Thymus (tissue), 11 donors: ENCODE results near the gene FOXR1. TPM values are rescaled to one million over a fixed set of nuclear protein-coding genes. Genes with fewer than 3 reads are reported as not detected.

Experiments
- DNase-seq, 9 donors: peaks; one replicate each; pipeline ENCODE4 v3.0.0-alpha.2; 2013; ENCODE audit warnings: low spot score in 9 of 9, low read depth in 6 of 9, missing footprints in 1 of 9
- H3K27ac ChIP-seq, 2 donors: one replicate each; pipeline ENCODE4 v1.5.1; 2013; ENCODE audit warnings: control low read depth in 1 of 2, low read depth in 1 of 2, low read length in 1 of 2, mild to moderate bottlenecking in 1 of 2, moderate library complexity in 1 of 2
- H3K27me3 ChIP-seq, 2 donors: one replicate each; pipeline ENCODE4 v1.5.1; 2013; ENCODE audit warnings: low read length in 1 of 2; ENCODE audit not compliant: control insufficient read depth in 2 of 2, insufficient read depth in 1 of 2
- H3K36me3 ChIP-seq, 2 donors: one replicate each; pipeline ENCODE4 v1.5.1; 2013; ENCODE audit warnings: low read length in 1 of 2, mild to moderate bottlenecking in 1 of 2, moderate library complexity in 1 of 2; ENCODE audit not compliant: control insufficient read depth in 2 of 2, insufficient read depth in 2 of 2
- H3K4me1 ChIP-seq, 2 donors: one replicate each; pipeline ENCODE4 v1.5.1; 2013; ENCODE audit warnings: low read length in 2 of 2; ENCODE audit not compliant: control insufficient read depth in 2 of 2, insufficient read depth in 2 of 2
- H3K4me3 ChIP-seq, 2 donors: one replicate each; pipeline ENCODE4 v1.5.1; 2013; ENCODE audit warnings: low read length in 2 of 2, control low read depth in 1 of 2, mild to moderate bottlenecking in 1 of 2
- H3K9me3 ChIP-seq, 2 donors: one replicate each; pipeline ENCODE4 v1.5.1; 2013; ENCODE audit warnings: low read length in 1 of 2, mild to moderate bottlenecking in 1 of 2; ENCODE audit not compliant: control insufficient read depth in 2 of 2, insufficient read depth in 1 of 2
- WGBS: extraction: QIAGEN DNeasy Blood & Tissue Kit; methylation state at CpG from one replicate; pipeline ENCODE4 v1.1.7; 2013; 5-methylcytosine and 5-hydroxymethylcytosine counted together
- polyA plus RNA-seq: library from polyadenylated mRNA; stranded (reverse); fragments of 200-250 nt; gene quantifications from one replicate; pipeline ENCODE4 v1.2.3, GENCODE V29; 2013
- total RNA-seq: library from RNA; stranded (reverse); fragments of 120-200 nt; gene quantifications from one replicate; pipeline ENCODE4 v1.2.4, GENCODE V29; 2013
- donor health status: healthy.

FOXR1 gene
- total and polyA plus RNA-seq, 2 donors, result 0.19 TPM; not detected in 1

GRCh38 chr11:118928101-118928869, 43.3 kb upstream of the FOXR1 start:
- peak overlapping the region; percentile 97 to 99 for H3K27ac ChIP-seq
- H3K27me3 ChIP-seq, result no peaks in the 10 kb centered on the region
- WGBS, result under 1% methylated on average over 32 of the region's 32 CpGs
- H3K36me3 ChIP-seq, result no peaks in the 10 kb centered on the region
- peaks cover 0 to 4% of the 10 kb centered on the region in 2 donors for H3K9me3 ChIP-seq
- H3K4me3 ChIP-seq, result peak overlapping the region; percentile 66 to 80
- peaks cover 28 to 68% of the 10 kb centered on the region in 2 donors for H3K4me1 ChIP-seq
- peak; percentile 84 to 97 (median 94) for DNase-seq

DNA sequence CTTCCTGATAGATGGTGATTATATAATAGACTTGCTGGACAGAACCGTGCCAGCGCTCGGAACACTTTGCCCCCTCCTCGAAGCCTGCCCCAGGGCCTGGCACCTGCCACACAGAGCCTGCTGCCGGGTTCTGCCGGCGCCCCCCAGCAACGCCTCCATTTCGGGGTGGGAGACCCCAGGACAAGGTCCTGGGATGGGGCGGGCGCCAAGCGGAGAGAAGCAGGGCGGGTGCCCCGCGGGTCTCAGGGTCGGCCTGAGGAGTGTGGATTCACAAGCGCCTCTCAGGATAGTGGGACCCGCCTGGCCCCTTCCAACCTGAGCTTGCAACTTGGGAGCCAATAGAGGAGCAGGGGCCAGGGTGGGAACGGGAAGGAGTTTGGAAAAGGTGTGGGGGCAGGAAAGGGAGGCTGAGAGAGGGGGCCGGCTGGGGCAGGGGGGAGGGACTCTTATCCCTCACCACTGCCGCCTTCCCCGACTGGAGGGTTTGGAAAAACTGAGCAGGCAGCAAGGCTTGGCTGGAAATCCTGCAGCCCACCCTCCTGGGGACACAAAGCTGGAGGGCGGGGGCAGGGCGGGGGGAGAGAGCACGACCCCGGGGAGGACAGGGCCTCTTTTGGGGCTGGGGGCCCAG, 42.6 kb upstream of the FOXR1 start:
- DNase-seq, result peak in 3 of 9 donors; percentile 59 to 82 (median 76)
- H3K4me3 ChIP-seq, result peak overlapping the region; percentile 66 to 80
- no peaks in the 10 kb centered on the region for H3K27me3 ChIP-seq
- peaks cover 26 to 65% of the 10 kb centered on the region in 2 donors for H3K4me1 ChIP-seq
- no peaks in the 10 kb centered on the region for H3K36me3 ChIP-seq
- H3K9me3 ChIP-seq, result peaks cover 0 to 4% of the 10 kb centered on the region in 2 donors
- H3K27ac ChIP-seq, result peak overlapping the region; percentile 97 to 99
- under 1% methylated on average over 26 of the region's 26 CpGs for WGBS

DNA sequence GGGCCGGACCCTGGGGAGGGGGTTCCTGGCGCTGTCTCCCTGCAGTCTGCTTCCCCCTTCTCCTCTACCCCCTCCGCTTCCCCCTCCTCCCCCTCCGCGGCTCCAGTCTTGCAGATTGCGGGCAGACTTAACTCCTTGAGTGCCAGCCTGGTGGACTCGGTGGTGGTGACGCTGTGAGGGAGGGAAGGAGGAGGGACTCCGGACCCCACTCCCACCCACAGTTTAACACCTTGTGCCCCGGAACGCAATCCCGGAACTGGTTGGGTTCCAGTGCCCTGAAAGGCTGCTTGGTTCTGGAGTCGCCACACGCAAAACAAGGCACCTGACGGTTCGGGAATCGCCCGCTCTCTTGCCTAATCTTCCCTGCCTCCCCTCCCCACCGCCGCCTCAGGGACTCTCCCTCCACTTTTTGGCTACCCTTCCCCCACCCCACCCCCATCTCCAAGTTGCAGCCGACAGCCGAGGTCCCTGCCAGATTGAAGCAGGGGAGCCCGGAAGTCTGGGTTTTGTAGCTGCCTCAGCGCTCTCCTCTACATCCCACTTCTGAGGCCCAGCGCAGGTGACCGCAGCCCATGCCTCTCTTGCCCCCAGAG, 42.0 kb upstream of the FOXR1 start:
- peak in 7 of 9 donors; percentile 76 to 93 (median 82) for DNase-seq

GRCh38 chr11:118930094-118930712, 41.4 kb upstream of the FOXR1 start:
- peak overlapping the region; percentile 66 to 80 for H3K4me3 ChIP-seq
- H3K9me3 ChIP-seq, result peaks cover 0 to 4% of the 10 kb centered on the region in 2 donors
- H3K4me1 ChIP-seq, result peaks cover 26 to 54% of the 10 kb centered on the region in 2 donors
- peak; percentile 79 to 96 (median 90) for DNase-seq
- 3% methylated on average over 20 of the region's 20 CpGs for WGBS
- no peaks in the 10 kb centered on the region for H3K36me3 ChIP-seq
- H3K27me3 ChIP-seq, result no peaks in the 10 kb centered on the region
- peak overlapping the region; percentile 97 to 99 for H3K27ac ChIP-seq

More for the DNA sequence above, 42.0 kb upstream of the FOXR1 start:
- Histone ChIP-seq H3K4me3 (peak overlapping the region; percentile 66 to 80), H3K4me1 (peaks cover 26 to 58% of the 10 kb centered on the region in 2 donors), H3K36me3 (no peaks in the 10 kb centered on the region), H3K27ac (peak overlapping the region; percentile 97 to 99), H3K27me3 (no peaks in the 10 kb centered on the region), H3K9me3 (peaks cover 0 to 4% of the 10 kb centered on the region in 2 donors)
- under 1% methylated on average over 24 of the region's 26 CpGs for WGBS

DNA sequence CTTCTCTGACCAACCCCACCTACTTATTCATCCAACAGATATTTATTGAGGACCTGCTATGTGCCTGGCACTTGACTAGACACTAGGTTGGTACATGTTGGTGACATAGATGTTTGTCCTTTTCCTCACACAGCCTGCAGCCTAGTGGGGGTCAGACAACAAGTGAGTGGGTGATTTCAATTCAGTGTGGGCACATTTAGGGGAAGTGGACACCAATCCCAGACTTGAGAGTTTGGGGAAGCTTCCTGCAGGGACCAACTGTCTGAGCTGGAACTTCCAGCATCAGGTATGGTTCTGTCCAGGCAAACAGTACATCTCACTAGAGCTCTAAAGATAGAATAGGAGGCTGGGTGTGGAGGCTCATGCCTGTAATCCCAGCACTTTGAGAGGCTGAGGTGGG, 40.0 kb upstream of the FOXR1 start:
- no peak overlapping the region for H3K4me3 ChIP-seq
- no peaks in the 10 kb centered on the region for H3K36me3 ChIP-seq
- H3K4me1 ChIP-seq, result peaks cover 23 to 46% of the 10 kb centered on the region in 2 donors
- no peak for DNase-seq
- H3K9me3 ChIP-seq, result no peaks in the 10 kb centered on the region
- H3K27me3 ChIP-seq, result no peaks in the 10 kb centered on the region
- no peak overlapping the region for H3K27ac ChIP-seq

- DNase-seq, result no peak
- no peaks in the 10 kb centered on the region for H3K27me3 ChIP-seq
Observed at GRCh38 chr11:118933486-118933885, 38.1 kb upstream of the FOXR1 start.

GRCh38 chr11:118935376-118935775, 36.2 kb upstream of the FOXR1 start:
- Histone ChIP-seq H3K27me3 (no peaks in the 10 kb centered on the region), H3K4me3 (no peak overlapping the region), H3K27ac (no peak overlapping the region), H3K4me1 (peaks cover 12 to 32% of the 10 kb centered on the region in 2 donors), H3K36me3 (no peaks in the 10 kb centered on the region), H3K9me3 (no peaks in the 10 kb centered on the region)
- WGBS, result 81% methylated on average over 8 of the region's 8 CpGs
- no peak for DNase-seq

More at GRCh38 chr11:118933486-118933885, 38.1 kb upstream of the FOXR1 start:
- H3K9me3 ChIP-seq, result no peaks in the 10 kb centered on the region
- 81% methylated on average over 4 of the region's 4 CpGs for WGBS
- no peak overlapping the region for H3K4me3 ChIP-seq
- no peaks in the 10 kb centered on the region for H3K36me3 ChIP-seq
- H3K4me1 ChIP-seq, result peaks cover 10 to 27% of the 10 kb centered on the region in 2 donors
- H3K27ac ChIP-seq, result no peak overlapping the region

GRCh38 chr11:118938491-118939403, 32.8 kb upstream of the FOXR1 start:
- peaks cover 10 to 22% of the 10 kb centered on the region in 2 donors for H3K4me1 ChIP-seq
- DNase-seq, result no peak
- H3K4me3 ChIP-seq, result no peak overlapping the region
- no peaks in the 10 kb centered on the region for H3K9me3 ChIP-seq
- no peak overlapping the region for H3K27ac ChIP-seq
- H3K27me3 ChIP-seq, result no peaks in the 10 kb centered on the region
- no peaks in the 10 kb centered on the region for H3K36me3 ChIP-seq
- 95% methylated on average over 11 of the region's 11 CpGs for WGBS
